Measurements from ENCODE around the gene GLRA2. TPM values are rescaled to one million over a fixed set of nuclear protein-coding genes. Genes with fewer than 3 reads are reported as not detected.

Gene GLRA2
- total RNA-seq, 1 donor from 2014 or later = not detected

DNA sequence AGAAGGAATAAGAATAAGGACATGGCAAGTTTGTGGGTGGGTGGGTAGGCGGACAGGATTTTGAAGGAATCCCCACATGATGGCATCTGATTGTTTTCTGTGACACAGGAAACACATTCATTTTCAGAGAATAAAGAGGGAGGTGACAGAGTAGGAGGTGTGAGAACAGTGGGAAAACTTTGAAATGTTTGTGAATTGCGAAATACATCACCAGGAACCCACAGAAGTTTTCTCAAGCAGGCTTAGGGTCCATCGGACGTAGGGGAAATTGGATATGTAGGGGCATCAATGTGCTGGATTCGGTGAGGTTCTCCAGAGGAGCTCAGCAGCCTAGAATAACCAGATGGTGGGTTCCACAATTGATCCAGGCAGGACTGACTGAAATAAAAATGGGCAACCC is 171.6 kb downstream of the GLRA2 start:
- H3K27ac ChIP-seq = no peak overlapping the region
- TF ChIP-seq, protein P1, sequence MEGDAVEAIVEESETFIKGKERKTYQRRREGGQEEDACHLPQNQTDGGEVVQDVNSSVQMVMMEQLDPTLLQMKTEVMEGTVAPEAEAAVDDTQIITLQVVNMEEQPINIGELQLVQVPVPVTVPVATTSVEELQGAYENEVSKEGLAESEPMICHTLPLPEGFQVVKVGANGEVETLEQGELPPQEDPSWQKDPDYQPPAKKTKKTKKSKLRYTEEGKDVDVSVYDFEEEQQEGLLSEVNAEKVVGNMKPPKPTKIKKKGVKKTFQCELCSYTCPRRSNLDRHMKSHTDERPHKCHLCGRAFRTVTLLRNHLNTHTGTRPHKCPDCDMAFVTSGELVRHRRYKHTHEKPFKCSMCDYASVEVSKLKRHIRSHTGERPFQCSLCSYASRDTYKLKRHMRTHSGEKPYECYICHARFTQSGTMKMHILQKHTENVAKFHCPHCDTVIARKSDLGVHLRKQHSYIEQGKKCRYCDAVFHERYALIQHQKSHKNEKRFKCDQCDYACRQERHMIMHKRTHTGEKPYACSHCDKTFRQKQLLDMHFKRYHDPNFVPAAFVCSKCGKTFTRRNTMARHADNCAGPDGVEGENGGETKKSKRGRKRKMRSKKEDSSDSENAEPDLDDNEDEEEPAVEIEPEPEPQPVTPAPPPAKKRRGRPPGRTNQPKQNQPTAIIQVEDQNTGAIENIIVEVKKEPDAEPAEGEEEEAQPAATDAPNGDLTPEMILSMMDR (IDR thresholded peaks at IDR 0.05) = no peak
- intact Hi-C loops (cut with DNase I) = no loop called here
- H3K4me1 ChIP-seq = no peaks in the 10 kb centered on the region
- H3K4me3 ChIP-seq = no peak overlapping the region
- no peaks in the 10 kb centered on the region for H3K36me3 ChIP-seq
- no peaks in the 10 kb centered on the region for H3K27me3 ChIP-seq (ENCODE audit: low read depth)
- no peaks in the 10 kb centered on the region for H3K9me3 ChIP-seq
- no peak for DNase-seq
- ATAC-seq = no peak

DNA sequence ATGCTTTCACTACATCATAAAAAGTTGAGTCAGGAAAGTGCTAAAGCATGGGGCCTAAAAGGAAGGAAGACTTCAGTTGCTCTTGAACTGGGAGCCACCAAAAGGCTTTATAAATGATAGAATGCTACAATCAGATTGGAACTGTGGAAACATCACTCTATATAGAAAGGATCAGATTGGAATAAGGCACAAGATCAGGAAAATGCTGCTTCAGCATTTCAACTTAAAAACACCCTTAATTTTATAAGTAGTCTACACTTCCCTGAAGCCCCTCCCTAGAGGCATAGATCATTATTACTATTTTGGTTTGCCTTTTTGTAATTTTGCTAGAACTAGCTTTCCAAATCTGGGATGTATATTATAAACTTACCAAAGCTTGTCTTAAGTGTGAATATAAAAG is 172.8 kb downstream of the GLRA2 start:
- intact Hi-C loops (cut with DNase I) = no loop called here
- ATAC-seq = no peak

DNA sequence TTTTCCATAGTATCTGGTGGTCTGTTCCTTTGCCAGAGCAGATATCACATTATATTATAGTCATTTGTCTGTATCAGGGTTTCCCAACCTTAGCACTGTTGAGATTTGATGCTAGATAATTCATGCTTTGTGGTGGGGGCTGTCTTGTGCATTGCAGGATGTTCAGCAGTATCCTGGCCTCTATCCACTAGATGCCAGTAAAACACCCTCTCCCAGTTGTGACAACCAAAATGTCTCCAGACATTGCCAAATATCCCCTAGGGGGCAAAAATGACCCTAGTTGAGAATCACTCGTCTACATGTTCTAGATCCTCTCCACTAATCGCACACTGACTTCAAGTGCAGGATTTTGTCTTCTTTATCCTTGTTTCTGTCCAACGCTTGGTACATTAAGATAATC is 182.8 kb downstream of the GLRA2 start:
- no peak overlapping the region for H3K4me3 ChIP-seq
- ATAC-seq = no peak

More for the DNA sequence above, 172.8 kb downstream of the GLRA2 start:
- TF ChIP-seq, protein P1 (IDR thresholded peaks at IDR 0.05) = no peak
- Histone ChIP-seq H3K27ac (no peak overlapping the region), H3K36me3 (no peaks in the 10 kb centered on the region), H3K9me3 (no peaks in the 10 kb centered on the region), H3K4me3 (no peak overlapping the region), H3K4me1 (no peaks in the 10 kb centered on the region), H3K27me3 (ENCODE audit: low read depth) (no peaks in the 10 kb centered on the region)
- no peak for DNase-seq

DNA sequence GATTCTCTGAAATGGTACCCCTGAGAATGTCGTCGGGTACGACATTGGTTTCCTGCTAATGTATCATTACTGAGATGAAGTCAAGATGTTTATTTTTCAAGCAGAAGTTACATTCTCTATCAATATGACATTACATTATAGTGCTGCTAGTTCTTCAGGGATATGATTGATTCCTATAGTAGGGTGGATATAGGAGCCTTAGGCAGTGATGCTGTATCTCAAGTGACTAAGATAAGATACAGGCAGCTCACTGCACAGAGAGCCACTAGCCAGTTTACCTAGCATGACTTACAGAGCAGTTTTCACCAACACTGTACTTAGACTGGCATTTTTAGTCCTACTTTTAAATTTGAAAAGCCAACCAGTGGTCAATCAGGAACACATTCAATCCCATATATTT is 188.6 kb downstream of the GLRA2 start:
- H3K9me3 ChIP-seq = no peaks in the 10 kb centered on the region
- intact Hi-C loops (cut with DNase I) = no loop called here
- H3K4me1 ChIP-seq = no peaks in the 10 kb centered on the region
- H3K36me3 ChIP-seq = no peaks in the 10 kb centered on the region
- ATAC-seq (no peak), DNase-seq (no peak)
- TF ChIP-seq, protein P1 (IDR thresholded peaks at IDR 0.05) = no peak
- H3K4me3 ChIP-seq = no peak overlapping the region
- no peaks in the 10 kb centered on the region for H3K27me3 ChIP-seq (ENCODE audit: low read depth)
- H3K27ac ChIP-seq = no peak overlapping the region

More for the DNA sequence above, 182.8 kb downstream of the GLRA2 start:
- no peaks in the 10 kb centered on the region for H3K4me1 ChIP-seq
- DNase-seq = no peak
- H3K9me3 ChIP-seq = no peaks in the 10 kb centered on the region
- no peaks in the 10 kb centered on the region for H3K36me3 ChIP-seq
- intact Hi-C loops (cut with DNase I) = no loop called here
- no peak overlapping the region for H3K27ac ChIP-seq
- H3K27me3 ChIP-seq (ENCODE audit: low read depth) = no peaks in the 10 kb centered on the region
- TF ChIP-seq, protein P1 (IDR thresholded peaks at IDR 0.05) = no peak

DNA sequence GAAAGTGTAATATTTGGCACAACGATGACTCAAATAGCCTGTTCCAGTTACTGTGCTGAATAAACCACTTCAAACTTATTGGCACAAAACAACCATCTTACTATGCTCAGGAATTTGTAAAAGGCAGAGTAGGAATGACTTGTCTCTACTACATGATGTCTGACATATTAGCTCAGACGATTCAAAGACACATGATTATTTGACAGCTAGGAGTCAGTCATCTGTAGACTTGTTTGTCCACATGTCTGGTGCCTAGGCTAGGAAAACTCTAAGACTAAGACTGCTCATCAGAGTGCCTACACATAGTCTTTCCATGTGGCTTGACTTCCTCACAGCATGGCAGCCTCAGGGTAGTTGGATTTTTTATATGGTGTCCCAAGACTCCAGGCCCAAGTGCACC is 189.1 kb downstream of the GLRA2 start:
- no peak overlapping the region for H3K4me3 ChIP-seq
- H3K27me3 ChIP-seq (ENCODE audit: low read depth) = no peaks in the 10 kb centered on the region
- intact Hi-C loops (cut with DNase I) = no loop called here
- no peaks in the 10 kb centered on the region for H3K36me3 ChIP-seq
- ATAC-seq (no peak), DNase-seq (no peak)
- H3K27ac ChIP-seq = no peak overlapping the region
- H3K9me3 ChIP-seq = no peaks in the 10 kb centered on the region
- TF ChIP-seq, protein P1 (IDR thresholded peaks at IDR 0.05) = no peak
- no peaks in the 10 kb centered on the region for H3K4me1 ChIP-seq

DNA sequence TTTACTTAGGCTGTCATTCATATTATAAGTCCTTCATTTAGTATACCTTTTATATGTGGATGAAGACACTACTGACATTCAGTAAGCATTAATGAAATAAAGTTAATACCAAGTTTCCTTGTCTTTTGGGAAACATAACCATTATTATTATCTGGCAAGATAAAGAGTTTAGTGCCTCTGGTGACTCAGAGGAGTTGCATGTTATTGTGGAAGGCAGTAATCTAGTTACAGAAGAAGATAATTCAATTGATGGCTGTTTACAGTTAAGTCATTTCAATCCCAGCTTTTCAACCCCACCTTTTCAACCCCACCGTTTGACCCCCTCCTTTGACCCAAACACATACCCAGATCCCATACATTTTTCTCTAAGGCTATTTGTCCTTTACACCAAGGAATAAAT is 199.7 kb downstream of the GLRA2 start:
- TF ChIP-seq, protein P1 (IDR thresholded peaks at IDR 0.05) = no peak
- Histone ChIP-seq H3K4me3 (no peak overlapping the region), H3K27me3 (ENCODE audit: low read depth) (no peaks in the 10 kb centered on the region), H3K9me3 (no peaks in the 10 kb centered on the region), H3K27ac (no peak overlapping the region), H3K36me3 (no peaks in the 10 kb centered on the region), H3K4me1 (no peaks in the 10 kb centered on the region)
- intact Hi-C loops (cut with DNase I) = no loop called here
- no peak for DNase-seq
- ATAC-seq = no peak
